HG02763 (cell line): ENCODE data around the gene DCTN5.
"Not testable (repeated sequence)": the region's sequence is repeated elsewhere in the genome, so short reads cannot be mapped to it uniquely, and the experiment has no call there.

Experiments used
- ATAC-seq: cut with Tn5 transposase; IDR thresholded peaks from one replicate; pipeline ENCODE4 v1.9.1; 2021; ENCODE audit warnings: mild to moderate bottlenecking, moderate library complexity; ENCODE audit not compliant: unreplicated experiment

DCTN5 gene

DNA sequence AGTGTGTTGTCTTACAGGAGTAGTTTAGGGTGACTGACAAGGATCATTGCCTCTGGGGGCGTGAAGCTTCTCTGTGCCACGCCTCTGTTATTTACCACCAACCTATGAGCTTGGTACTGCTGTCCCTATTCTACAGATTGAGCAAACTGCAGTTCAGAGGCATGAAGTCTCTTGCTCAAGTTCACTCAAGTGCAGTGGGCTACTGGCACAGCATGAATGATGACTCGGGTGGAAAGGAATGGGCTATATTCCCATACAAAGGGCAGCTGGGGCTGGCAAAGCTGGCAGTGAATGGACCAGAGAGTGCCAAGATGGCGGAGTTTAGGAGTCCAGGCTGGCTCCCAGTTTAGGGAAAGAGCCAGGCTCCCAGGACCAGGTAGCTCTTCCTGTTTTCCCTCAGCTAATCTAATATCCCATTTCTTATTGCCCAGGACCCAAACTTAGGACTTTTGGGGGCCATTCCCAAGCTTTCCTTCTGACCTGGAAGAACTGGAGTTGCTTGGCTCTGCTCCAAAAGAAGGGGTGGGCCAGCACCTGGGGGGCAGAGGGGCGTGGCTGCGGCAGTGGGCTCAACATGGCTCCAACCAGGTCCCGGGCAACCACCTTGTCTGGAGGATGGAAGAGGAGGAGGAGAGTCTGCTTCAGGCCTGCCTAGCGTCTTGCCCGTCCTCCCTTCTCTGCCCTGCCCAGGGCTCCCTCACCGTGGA is 50.4 kb downstream of the DCTN5 start:
- ATAC-seq = no peak

DNA sequence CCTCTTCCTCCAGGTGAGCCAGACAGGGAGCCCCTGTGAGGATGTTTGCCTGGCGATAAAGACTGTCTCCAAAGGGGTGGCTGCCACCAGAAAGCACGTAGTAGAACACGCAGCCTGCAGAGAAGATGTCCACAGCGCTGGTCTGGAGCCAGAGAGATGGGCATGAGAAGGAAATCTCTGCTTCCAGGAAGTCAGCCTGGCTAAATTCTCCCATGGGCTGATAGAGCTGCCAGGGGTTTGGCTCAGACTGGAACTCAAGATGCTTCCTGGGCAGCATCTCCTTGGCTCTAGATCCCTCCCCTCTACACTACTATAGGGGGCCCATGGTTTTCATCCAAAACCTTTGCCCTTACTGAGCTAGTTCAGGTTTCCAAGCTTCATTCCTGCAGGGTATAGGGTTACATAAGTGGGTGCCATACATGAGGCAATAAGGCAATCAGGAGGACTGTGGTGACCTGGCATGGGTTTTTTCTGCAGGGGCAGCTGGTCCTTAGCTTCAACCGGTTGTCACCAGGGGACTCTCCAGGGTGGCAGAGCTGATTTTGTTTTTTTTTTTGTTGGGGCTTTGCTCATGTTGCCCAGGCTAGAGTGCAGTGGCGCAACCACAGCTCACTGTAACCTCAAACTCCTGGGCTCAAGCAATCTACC is 51.0 kb downstream of the DCTN5 start:
- ATAC-seq = no peak

GRCh38 chr16:23694265-23694643 is 53.0 kb downstream of the DCTN5 start:
- no peak for ATAC-seq

GRCh38 chr16:23694644-23695373 is 53.5 kb downstream of the DCTN5 start:
- no peak for ATAC-seq

DNA sequence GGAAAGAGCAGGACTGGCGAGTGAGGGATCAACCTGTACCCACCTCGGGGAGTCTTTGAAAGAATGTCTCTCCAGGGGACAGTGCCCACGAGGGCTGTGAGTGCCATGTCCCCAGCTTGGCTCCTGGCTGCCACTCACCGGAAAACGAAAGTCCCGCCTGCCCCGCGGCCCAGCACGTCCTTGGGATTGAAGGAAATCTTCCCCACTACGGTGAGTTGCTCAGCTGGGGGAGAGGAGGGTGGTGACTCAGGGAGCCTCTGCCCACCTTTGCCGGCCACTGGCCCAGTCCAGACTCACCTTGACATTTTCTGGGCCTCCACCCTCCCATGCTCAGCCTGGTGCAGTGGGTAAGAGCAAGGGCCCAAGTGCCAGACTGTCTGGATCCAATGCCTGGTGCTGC is 54.5 kb downstream of the DCTN5 start:
- ATAC-seq = no peak

DNA sequence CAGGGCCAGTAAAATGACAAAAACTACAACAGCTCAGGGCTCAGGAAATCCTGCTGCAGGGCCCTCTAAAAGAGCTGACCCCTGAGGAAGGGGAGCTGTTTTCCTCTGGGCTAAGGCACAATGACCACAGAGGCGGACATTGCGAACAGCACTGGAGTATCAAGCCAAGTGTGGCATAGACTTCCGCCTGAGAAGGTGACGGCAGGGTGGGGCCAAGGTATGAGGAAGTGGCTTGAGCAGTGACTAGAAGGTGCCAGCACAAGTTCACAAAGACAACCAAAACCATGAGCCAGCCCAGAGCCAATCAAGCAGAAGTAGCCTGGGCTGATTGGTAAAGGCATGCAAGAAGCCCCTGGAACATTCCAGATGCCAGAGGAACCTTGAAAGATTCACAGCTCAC is 57.8 kb downstream of the DCTN5 start:
- no peak for ATAC-seq

GRCh38 chr16:23700093-23700492 is 58.8 kb downstream of the DCTN5 start:
- ATAC-seq = no peak

GRCh38 chr16:23700509-23700908 is 59.2 kb downstream of the DCTN5 start:
- ATAC-seq = no peak

DNA sequence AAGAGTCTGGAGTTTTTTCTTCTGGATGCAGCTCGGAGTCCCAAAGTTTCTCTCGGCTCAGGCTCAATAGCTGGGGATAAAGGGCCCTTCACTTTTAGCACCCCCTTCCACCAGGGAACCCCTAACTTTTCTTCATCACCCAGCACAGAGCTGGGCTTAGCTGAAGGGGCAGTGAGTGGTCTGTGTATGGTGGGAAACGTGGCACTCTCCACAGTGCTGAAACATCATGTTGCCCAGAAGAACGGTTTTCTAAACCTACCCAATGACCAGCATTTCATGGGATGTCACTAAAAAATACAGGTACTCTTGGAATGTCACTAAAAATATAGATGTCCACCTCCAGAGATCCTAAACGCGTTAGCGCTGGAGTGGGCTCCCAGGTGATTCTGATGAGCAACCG is 59.8 kb downstream of the DCTN5 start:
- ATAC-seq = no peak

GRCh38 chr16:23702951-23703350 is 61.7 kb downstream of the DCTN5 start:
- ATAC-seq = no peak

- ATAC-seq = no peak
Measured at GRCh38 chr16:23704772-23705516, 63.7 kb downstream of the DCTN5 start.

GRCh38 chr16:23705517-23705902 is 64.2 kb downstream of the DCTN5 start:
- ATAC-seq = no peak

DNA sequence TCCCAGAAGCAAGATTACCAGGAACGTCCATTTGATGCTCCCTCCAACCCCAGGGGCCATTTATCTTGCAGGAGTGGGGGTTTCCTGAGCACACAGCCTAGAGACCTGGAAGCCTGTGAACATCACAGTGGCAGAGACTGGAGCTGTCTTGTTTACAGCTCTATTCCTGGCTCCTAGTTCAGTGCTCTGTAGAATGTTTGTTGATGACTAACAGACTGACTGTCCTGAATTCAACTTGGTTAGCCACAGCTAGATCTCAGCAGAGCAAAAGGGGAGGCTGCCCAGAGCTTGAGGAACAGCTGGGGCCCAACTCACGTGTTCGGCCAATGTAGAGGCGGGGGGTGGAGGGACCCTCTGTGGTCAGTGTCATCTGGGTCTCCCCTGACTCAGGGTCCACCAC is 65.2 kb downstream of the DCTN5 start:
- no peak for ATAC-seq

- ATAC-seq = no peak
Measured at GRCh38 chr16:23709536-23709935, 68.3 kb downstream of the DCTN5 start.

GRCh38 chr16:23710008-23710407 is 68.7 kb downstream of the DCTN5 start:
- no peak for ATAC-seq

GRCh38 chr16:23710504-23710903 is 69.2 kb downstream of the DCTN5 start:
- ATAC-seq = no peak

- no peak for ATAC-seq
Measured at GRCh38 chr16:23711785-23712184, 70.5 kb downstream of the DCTN5 start.

GRCh38 chr16:23712976-23713375 is 71.7 kb downstream of the DCTN5 start, which contains the start of gene ERN2:
Gene ERN2, minus strand, starts transcription at chr16:23713222. Its CDS starts 35 bp downstream, at chr16:23713187.
- ATAC-seq = no peak

DNA sequence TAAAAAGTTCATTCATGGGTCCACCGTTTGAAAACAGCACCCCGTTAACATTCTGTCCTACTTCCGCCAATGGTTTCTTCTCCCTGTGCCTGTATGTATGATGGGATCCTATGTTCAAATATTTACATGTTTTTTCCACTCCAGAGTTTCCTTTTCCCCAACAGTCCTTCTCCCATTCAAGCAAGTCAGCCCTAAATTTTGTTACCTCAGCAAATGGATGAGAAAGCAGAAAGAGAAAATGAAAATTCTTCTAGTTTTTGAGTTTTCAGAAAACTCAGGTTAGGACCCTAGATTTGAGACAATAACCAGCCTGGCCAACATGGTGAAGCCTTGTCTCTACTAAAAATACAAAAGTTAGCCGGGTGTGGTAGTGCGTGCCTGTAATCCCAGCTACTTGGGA is 75.2 kb downstream of the DCTN5 start:
- no peak for ATAC-seq

DNA sequence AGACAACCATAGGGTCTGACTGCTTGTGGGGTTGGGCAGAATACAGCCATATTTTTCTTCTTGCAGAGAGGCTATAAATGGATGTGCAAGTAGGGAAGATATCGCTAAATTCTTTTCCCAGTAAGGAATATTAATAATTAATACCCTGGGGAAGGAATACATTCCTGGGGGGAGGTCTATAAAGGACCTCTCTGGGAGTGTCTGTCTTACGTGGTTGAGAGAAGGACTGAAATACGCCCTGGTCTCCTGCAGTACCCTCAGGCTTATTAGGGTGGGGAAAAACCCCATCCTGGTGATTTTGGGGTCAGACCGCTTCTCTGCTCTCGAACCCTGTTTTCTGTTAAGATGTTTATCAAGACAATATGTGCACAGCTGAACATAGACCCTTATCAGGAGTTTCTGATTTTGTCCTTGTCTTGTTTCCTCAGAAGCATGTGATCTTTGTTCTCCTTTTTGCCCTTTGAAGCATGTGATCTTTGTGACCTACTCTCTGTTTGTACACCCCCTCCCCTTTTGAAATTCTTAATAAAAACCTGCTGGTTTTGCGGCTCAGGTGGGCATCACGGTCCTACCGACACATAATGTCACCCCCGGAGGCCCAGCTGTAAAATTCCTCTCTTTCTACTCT is 81.5 kb downstream of the DCTN5 start:
- ATAC-seq = not testable (repeated sequence)
